ENCODE measurements around the gene RNF138. TPM values are rescaled to one million over a fixed set of nuclear protein-coding genes. Genes with fewer than 3 reads are reported as not detected.

The RNF138 gene
- total and polyA plus RNA-seq, 2 of the 13 experiments (the other 11 are each of a cell fraction or from before 2014, with no cell fraction given), result 14.6 to 33.6 TPM

GRCh38 chr18:32104516-32104915 is 12.8 kb downstream of the RNF138 start (continued):
- TF ChIP-seq ZNF180 (CRISPR knock-in tag; IDR thresholded peaks at IDR 0.05; ENCODE audit: borderline replicate concordance, low read depth), result no peak

- Histone ChIP-seq H3K79me2 (ENCODE audit: insufficient read depth, low read length) (peaks cover 57% of the 10 kb centered on the region), H3K9ac (ENCODE audit: insufficient read depth, low read depth, low read length) (no peak overlapping the region), H4K20me1 (ENCODE audit: insufficient read depth, low read length) (no peaks in the 10 kb centered on the region), H3K27ac (ENCODE audit: extremely low read length, insufficient read depth, low read length) (no peak overlapping the region), H3K4me2 (ENCODE audit: low read depth, low read length) (no peak overlapping the region), H3K36me3 (replicated peaks in 1 of 2; ENCODE audit: control insufficient read depth in 1 of 2, insufficient read depth in 2 of 2, low read length in 2 of 2) (peaks cover 2 to 15% of the 10 kb centered on the region in 2 experiments; a peak in 1 of 5 replicates), H3K9me3 (ENCODE audit: low read length) (no peaks in the 10 kb centered on the region), H3K4me3 (replicated peaks in 1 of 3; ENCODE audit: insufficient read depth in 1 of 3, low read depth in 2 of 3, low read length in 3 of 3) (no peak overlapping the region), H2AFZ (ENCODE audit: low read length) (no peak overlapping the region), H3K27me3 (ENCODE audit: control insufficient read depth in 1 of 2, insufficient read depth in 2 of 2, low read length in 2 of 2) (no peaks in the 10 kb centered on the region; a peak in 1 of 5 replicates), H3K4me1 (ENCODE audit: insufficient read depth, low read length) (peaks cover 24% of the 10 kb centered on the region)
- in situ Hi-C loops (cut with HindIII; ENCODE audit: extremely low pct_ligation_motif_present, low pct_unique_long_range_greater_than_20kb), result no loop called here
- BruUV-seq (replicated peaks), result no TSS peak
- intact Hi-C loops (cut with micrococcal nuclease; ENCODE audit: unreplicated experiment), result loop anchor here (2.0 kb wide), 1 partner anchor 13 kb away; no protein-coding TSS in a partner anchor
- ChIA-PET POLR2A (no interaction called here), CTCF (ENCODE audit: low intra/inter-chr PET ratio, low total read pairs) (no interaction called here)
- ATAC-seq, result no peak
- no peak for FAIRE-seq
- TF ChIP-seq KLF11 (CRISPR knock-in tag; IDR thresholded peaks at IDR 0.05) (no peak), MLXIP (CRISPR knock-in tag; IDR thresholded peaks at IDR 0.05; ENCODE audit: borderline replicate concordance) (no peak), ZNF121 (CRISPR knock-in tag; IDR thresholded peaks at IDR 0.05) (0 out of 2 replicates have a peak, but pooled peaks have one; percentile 47)
- no peak for DNase-seq (ENCODE audit: low spot score)
- WGBS (ENCODE audit: low lambda C conversion rate), result 98% methylated on average over 3 of the region's 3 CpGs
Measured at GRCh38 chr18:32110005-32110404, 18.3 kb downstream of the RNF138 start.
